Stimulated activated CD8-positive, alpha-beta memory T cell treated with anti-CD3 and anti-CD28 coated beads, Interleukin-7, amount 100 ng/mL, for 1 hour (primary cell): Measurements from ENCODE around the gene MZT2B.
"Not testable (repeated sequence)": the region's sequence is repeated elsewhere in the genome, so short reads cannot be mapped to it uniquely, and the experiment has no call there.

Experiments
- DNase-seq, 2 donors: peaks; one replicate each; pipeline ENCODE4 v3.0.0-alpha.2; 2020; ENCODE audit warnings: low read depth in 2 of 2

MZT2B gene

DNA sequence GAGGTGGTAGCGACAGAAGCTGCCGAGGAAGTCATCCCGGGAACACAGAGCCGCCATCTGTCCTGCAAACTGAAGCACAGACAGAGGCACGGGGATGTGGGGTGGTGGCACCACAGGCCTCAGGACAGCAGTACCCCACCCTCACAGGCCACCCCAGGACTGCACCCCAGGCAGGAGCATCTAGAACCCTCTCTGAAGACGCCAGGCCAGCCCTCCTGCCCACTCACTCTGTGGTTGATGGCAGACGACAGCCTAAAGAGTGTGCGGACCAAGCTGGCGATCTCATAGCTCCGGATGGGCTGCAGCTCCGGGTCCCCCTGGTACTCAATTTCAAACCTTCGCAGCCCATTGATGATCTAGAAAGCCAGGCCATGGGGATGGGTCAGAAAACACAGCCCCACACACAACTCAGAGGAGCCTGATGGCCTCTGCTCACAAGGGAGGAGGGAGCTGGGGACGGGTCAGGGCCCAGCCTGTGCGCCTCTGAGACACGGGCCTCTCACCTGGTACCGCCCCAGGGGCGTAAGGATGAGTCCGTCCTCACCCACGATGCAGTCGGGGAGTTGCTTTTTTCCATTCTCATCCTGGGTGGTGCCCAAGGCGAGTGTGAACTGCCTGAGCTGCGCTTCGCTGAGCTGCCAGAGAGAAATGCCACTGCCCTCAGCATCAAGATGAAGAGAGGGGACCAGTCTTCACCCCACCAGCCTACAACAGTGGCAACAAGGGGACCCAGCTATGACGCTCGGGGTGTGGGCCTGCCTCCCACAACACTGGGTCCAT lies 29.1 kb upstream of the MZT2B start:
- no peak for DNase-seq

DNA sequence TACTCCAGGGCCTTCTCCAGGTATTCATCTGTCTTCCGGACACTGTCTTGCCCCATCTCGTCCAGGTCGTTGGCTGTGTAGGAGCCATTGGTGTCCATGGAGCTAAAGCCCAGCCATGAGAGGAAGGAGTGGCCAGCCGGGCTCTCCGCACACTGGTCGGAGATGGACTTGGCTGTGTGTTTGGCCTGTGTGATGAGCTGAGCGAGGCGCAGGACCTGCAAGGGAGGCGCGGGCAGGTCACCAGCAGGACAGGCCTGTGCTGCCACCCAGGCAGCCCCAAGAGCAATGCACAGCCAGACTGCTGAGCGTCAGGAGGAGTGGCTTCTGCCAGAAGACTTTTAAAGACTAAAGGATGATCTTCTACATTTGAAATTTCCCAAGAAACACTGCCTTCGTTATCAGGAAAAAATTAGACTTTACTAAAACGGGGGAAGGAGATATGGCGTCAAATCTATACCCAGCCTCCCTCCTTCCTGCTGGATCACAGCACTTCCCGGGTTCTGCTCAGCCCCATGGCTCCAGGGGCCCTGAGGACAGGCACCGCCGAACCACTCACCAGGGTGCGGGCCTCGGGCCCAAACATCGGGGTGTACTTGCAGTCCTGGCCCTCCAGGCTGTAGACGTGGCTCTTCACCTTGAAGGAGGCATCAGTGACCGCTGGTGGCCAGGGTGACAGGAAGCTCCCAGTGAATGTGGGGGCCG lies 28.2 kb upstream of the MZT2B start:
- DNase-seq, result not testable (repeated sequence)

DNA sequence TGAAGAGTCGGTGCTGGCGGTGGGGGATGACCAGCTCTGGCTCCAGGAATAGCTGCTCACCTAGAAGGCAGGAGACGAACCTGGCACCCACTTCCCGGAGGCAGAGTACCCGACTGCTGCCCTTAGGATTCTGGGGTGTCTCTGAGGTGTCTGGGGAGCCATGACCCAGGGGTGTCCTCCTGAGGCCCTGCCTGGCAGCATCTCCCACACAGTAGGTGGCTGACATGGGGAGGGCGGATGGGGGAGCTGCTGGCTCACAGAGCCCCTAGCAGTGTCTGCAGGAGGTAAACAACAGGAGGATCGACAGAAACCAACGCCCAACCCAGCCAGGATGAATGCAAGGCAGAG lies 27.7 kb upstream of the MZT2B start:
- DNase-seq, result not testable (repeated sequence)

DNA sequence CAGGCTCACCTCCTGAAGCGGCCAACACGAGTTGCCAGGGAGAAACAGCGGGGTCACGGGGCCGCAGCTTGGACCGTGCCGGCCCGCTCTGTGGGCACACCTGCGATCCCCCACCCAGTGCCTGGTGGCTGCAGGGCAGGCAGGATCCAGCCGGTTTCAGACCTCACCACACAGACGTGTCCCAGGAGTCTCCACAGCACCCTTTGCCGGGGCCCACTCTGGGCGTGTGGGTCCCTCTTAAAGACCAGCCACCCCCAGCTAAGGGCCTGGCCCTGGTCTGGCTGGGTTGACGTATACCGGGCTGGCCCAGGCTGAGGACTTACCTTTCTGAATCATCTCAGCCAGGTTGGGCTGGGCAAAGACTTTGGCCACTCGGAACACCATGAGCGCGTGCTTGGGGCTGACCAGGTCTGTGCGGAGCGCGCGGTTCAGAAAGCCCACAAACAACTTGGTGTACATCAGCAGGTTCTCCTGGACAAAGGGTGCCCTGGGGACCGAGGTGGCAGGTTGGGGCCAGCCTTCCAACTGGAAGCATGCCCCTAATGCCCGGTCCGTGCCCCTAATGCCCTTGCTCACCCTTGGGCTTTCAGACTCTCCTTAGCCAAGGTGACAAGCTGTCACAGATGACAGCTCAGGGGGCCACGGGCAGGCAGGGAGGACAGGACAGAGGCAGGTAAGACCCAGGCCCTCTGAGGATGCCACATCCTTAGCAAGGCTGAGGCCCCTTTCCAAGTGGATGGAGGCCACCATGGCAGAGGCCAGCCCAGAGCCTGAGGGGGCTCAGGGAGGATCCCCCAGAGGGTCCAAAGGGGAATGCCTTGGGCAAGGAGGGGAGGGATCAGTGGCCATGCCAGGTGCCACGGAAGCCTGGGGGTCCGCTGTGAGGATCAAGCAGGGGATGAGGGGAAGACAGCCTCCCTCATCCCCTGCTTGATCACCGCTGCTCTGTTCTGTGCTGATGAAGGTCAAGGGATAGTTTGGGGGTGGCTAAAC lies 27.0 kb upstream of the MZT2B start:
- no peak for DNase-seq

DNA sequence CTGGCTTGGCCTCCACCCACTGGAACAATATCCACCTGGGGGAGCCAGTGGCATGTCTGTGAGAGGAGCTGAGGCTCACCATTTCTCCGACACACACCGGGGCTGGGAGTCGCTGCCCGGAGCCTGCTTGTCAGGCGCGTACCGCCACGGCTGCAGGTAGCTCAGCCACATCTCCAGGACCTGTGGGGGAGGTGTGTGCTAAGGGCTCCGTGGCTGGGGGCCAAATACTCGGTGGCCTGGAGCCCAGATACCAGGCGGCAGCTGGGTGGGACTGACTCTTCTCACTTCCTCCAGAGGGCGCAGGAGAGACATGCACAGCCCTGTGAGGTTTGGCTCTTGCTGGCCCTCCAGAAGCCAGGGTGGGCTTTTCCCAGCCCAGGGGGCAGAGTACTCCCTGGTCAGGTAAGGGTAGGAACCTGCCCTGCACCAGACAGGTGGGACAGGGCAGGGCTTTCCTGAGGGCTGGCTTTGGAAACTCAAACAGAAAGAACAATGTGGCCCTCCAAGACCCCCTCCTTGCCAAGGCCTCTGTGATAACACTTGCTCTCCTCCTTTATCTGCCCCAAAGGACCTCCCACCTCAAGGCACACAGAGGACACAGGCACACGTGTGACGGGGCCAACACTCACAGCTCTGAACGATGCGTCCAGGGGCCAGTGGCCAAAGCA lies 26.0 kb upstream of the MZT2B start:
- DNase-seq, result not testable (repeated sequence)

DNA sequence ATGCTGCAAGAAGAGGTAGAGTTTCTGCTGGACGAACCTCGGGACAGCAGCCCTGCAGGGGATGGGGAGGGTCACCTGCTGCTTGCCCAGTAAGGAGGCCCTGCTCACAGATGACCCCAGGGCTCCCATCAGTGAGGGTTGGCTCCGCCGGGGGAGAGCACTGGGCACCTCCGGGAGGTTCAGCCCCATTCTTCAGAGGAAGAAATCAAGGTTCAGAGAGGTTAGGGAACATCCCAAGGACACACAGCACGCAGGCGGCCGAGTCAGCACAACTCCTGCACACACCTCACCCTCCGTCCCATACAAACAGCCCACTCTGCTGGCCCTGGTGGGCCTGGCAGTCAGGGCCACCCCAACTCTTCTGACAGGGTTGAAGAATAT lies 25.4 kb upstream of the MZT2B start:
- no peak for DNase-seq

DNA sequence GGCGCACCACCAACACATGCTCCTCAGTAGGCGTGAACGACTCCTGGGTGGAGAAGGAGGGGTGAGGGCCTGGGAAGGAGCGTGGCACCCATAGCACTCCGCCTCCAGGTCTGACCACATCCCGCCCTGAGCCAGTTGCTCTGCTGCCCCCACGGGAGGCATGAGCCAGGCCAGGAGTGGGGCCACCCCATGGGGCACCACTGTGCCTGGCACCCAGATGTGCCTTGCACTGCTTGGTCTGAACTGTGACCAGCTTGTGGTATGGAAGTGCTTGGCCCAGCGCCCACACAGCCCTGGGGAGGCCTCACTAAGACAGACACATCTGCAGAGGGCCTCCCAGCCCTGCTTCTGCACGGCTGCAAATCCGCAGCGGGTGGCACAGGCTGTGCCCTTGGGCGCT lies 24.7 kb upstream of the MZT2B start:
- DNase-seq, result not testable (repeated sequence)

DNA sequence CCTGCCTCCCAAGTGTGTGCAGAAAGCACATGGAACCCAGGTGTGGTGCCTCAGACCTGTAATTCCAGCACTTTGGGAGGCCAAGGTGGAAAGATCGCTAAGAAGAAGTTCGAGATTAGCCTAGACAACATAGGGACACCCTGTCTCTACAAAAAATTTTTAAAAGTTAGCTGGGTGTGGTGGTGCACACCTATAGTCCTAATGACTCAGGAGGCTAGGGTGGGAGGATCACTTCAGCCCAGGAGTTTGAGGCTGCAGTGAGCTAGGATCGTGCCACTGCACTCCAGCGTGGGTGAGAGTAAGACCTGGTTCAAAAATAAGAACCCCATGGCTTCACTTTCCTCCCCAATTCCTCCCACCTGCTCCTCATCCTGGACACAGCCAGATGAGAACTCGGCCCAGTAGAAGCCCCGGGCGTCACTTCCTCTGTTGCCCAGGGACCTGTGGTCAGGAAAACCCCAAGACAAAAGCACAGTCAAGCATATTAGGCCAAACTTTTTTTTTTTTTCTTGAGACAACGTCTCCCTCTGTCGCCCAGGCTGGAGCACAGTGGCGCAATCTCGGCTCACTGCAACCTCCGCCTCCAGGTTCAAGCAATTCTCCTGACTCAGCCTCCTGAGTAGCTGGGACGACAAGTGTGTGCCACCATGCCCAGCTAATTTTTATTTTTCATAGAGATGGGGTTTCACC lies 24.1 kb upstream of the MZT2B start:
- DNase-seq, result not testable (repeated sequence)

DNA sequence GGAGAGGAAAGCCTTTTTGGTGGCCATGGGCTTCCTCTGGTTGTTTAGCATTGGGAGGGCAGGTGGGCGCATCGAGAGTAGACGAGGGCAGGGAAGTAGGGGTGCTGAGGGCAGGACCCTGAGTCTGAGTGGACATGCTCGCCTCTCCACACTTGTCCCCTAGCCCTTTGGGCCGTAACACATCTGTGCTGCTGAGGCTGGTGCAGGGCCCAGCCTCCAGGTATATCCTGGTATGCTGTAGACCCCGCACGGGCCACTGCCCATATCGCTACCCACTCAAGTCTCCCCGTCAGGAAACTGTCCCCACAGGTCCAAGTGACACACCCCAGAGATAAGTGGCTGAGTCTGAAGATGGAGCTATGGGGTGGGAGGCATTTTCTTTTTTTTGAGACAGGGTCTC lies 23.4 kb upstream of the MZT2B start:
- no peak for DNase-seq

DNA sequence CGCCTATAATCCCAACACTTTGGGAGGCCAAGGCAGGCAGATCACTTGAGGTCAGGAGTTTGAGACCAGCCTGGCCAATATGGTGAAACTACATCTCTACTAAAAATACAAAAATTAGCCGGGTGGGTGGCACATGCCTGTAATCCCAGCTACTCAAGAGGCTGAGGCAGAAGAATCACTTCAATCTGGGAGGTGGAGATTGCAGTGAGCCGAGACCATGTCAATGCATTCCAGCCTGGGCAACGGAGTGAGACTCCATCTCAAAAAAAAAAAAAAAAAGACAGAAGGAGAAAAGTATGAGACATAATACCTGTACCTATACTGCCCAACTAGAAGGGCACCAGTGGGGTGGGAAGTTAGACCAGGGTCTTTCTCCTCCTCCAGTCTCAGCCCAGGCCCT lies 22.7 kb upstream of the MZT2B start:
- not testable (repeated sequence) for DNase-seq

DNA sequence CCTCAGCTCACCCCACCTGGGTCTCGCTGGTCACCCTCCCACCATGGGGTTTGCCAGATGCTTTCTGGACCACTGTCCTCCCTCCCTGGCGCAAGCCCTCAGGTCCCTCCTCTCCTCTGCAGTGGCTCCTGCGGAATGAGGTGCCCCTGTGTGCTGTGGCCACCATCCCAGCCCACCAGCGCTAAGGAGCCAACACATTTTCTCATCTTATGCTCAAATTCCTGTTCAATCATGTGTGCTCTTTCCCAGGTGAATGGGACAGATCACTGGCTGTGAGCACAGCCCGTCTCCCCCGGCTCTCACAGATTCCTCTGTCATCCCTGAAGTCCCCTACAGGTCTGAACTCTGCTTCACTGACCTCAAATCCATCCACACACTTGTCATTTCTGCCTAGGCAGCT lies 21.9 kb upstream of the MZT2B start:
- DNase-seq, result no peak

DNA sequence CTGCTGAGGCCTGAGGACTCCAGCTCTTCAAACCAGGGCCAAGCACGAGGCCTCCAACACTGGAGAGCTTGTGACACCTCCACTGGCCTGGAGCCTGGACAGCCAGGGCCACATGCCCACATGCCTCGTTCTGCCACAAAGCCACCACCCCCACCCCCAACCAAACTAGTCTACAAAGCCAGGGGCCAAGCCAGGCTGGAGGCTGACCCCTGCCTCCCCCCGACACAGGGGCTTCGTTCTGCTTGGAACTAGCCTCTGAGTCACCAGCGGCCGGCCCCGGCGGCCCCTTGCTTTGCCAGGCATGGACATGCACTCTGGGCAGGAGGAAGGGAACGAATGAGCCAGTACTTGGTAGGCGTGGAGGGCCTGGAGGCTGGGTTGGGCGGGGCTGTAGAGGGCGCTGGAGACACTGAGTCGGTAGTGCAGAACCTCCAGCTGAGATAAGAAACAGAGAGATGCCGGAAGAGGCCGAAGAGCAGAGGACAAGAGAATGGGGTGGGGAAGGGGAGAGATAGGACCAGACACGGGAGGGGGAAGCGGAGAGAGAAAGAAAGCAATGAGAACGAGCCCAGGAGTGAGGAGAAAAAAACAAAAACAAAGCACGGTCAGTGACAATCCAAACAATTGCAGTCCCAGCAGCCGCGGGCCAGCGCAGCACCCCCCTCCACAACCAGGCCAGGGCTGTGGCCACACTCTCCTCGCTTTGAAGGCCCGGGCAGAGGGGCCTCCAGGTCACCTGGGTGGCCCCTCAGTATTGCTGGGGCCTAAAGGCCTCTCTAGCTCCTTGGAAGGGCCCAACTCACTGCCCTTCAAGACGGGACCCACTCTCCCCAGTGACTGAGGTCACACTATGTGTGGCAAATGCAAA lies 21.0 kb upstream of the MZT2B start:
- not testable (repeated sequence) for DNase-seq

DNA sequence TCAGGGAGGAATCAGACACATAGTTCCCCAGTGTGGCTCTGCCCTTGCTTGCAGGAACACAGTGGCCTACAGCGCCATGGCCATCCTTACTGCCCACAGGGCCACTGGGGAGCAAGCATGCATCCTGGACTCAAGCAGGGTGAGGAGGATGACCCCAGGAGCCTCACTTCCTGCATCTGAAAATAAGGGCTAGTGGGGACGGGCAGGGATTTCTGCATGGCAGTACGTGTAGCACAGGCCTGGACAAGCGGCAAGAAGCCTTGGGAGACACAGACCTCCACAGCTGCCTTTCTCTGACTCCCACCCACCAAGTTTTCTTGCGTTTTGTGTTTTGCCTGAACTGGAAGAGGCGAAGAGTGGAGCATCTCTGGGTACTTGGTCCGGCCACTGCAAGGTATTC lies 19.6 kb upstream of the MZT2B start:
- DNase-seq, result not testable (repeated sequence)

DNA sequence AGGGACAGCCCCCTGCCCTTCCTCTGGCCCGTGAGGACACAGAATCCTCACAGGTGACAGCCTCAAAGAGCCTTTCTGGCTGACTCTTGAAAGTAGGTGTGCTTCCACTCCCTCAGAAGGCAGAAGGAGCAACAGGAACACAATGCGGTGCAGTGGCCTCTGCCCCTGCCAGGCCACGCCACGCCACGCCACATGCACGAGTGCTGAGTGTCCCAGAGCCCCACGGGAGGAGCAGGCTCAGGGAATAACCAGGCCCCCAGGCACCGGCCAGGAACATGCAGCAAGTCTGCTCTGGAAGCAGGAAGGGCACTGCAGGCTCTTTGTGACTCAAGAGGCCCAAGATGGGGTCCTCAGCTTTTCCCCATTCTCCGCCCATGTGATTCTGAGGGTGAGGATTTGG lies 19.1 kb upstream of the MZT2B start:
- DNase-seq, result no peak

DNA sequence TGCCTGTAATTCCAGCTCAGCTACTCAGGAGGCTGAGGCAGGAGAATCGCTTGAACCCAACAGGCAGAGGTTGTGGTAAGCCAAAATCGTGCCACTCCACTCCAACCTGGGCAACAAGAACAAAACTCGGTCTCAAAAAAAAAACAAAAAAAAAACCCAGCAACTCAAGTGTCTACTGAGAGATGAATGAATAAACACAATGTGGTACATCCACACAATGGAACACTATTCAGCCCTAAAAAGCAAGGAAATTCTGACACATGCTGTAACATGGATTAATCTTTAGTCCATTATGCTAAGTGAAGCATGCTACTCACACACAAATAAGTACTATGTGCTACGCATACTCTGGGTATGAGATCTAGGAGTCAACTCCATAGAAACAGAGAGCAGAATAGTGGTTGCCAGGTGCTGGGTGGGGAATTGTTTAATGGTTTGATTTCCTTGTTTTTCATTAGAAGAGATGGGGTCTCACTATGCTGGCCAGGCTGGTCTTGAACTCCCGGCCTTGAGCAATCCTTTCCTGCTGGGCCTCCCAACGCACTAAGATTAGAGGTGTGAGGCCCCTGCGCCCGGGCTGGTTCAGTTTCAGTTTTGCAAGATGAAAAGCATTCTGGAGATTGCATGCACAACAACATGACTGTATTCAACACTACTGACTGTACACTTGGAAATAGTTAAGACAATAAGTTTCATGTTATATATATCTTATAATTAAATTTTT lies 16.6 kb upstream of the MZT2B start:
- DNase-seq, result no peak

DNA sequence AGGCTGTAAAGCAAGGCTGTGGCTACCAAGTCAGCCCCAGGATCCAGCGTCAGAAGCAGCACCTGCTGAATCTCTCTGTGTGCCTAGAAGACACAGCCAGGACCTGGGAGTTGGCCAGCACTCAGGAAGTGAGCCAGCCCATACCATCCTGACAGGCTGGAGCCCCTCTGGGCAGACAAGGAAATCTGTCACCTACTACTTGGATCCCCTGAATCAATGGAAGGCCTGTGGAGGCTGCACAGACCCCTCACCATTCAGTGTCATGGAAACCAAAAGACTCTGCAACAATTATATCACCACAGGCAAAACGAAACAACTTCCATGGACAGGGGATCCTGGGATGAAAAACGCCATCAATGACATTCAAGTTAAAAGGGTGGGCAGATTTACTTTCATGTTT lies 15.5 kb upstream of the MZT2B start:
- DNase-seq, result not testable (repeated sequence)

DNA sequence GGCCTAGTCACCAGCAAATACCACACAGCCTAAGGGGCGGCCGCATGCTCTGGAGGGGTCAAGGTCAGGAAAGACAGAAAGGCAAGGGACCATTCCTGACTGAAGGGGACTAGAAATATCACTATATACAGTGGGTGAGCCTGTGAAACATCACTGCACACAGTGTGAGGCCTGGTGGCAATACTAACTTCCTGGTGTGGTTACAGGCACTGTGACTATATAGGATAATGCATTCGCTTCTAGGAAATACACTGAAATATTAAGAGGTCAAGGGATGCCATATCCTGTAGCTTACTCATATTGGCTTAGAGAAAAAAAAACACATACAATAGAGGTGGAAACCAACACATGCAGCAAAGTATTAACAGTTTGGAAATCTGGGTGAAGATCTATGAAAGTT lies 12.9 kb upstream of the MZT2B start:
- DNase-seq, result not testable (repeated sequence)

DNA sequence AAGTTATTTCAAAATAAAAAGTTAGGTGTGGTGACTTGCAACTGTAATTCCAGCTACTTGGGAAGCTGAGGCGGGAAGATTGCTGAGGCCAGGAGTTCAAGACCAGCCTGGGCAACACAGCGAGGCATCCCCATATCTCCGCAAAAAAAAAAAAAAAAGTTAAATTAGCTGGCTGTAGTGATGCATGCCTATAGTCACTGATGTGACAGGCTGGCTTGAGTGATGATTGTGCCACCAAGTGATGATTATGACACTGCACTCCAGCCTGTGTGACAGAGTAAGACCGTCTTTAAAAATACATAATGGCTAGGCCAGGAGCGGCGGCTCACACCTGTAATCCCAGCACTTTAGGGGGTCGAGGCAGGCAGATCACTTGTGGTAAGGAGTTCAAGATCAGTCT lies 12.2 kb upstream of the MZT2B start:
- no peak for DNase-seq

DNA sequence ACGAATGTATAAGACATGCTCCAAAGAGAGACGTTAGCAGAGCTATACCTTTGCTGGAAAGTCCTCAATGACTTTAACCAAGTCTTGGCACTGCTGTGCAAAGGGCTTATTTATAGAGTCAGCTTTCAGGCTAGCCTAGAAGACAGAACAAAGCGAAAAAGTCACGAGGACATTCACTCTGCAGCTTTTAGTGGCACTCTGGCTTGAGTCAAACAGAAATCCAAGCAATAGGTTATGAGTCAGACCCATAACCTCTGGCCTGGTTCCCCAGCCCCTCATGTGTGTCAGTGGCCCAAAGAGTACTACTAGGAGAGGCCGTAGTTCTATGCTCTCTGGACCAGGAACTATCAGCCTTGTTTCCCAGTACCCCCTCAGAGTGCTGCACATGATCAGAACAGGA lies 7.2 kb upstream of the MZT2B start:
- DNase-seq, result not testable (repeated sequence)
